ENCODE results near the gene PLCL2.

GRCh38 chr3:16944356-16944755, 59.6 kb downstream of the PLCL2 start:
- TF ChIP-seq, protein P1, sequence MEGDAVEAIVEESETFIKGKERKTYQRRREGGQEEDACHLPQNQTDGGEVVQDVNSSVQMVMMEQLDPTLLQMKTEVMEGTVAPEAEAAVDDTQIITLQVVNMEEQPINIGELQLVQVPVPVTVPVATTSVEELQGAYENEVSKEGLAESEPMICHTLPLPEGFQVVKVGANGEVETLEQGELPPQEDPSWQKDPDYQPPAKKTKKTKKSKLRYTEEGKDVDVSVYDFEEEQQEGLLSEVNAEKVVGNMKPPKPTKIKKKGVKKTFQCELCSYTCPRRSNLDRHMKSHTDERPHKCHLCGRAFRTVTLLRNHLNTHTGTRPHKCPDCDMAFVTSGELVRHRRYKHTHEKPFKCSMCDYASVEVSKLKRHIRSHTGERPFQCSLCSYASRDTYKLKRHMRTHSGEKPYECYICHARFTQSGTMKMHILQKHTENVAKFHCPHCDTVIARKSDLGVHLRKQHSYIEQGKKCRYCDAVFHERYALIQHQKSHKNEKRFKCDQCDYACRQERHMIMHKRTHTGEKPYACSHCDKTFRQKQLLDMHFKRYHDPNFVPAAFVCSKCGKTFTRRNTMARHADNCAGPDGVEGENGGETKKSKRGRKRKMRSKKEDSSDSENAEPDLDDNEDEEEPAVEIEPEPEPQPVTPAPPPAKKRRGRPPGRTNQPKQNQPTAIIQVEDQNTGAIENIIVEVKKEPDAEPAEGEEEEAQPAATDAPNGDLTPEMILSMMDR (conservative IDR thresholded peaks at IDR 0.05; ENCODE audit: low read depth in 2 of 2), result no peak
- no peak for TF ChIP-seq CREB1 (CRISPR knock-in tag; IDR thresholded peaks at IDR 0.05; ENCODE audit: low read depth)
- no peak for TF ChIP-seq EZH2phosphoT487 (IDR thresholded peaks at IDR 0.05; ENCODE audit: unreplicated experiment)
- TF ChIP-seq, protein P2, sequence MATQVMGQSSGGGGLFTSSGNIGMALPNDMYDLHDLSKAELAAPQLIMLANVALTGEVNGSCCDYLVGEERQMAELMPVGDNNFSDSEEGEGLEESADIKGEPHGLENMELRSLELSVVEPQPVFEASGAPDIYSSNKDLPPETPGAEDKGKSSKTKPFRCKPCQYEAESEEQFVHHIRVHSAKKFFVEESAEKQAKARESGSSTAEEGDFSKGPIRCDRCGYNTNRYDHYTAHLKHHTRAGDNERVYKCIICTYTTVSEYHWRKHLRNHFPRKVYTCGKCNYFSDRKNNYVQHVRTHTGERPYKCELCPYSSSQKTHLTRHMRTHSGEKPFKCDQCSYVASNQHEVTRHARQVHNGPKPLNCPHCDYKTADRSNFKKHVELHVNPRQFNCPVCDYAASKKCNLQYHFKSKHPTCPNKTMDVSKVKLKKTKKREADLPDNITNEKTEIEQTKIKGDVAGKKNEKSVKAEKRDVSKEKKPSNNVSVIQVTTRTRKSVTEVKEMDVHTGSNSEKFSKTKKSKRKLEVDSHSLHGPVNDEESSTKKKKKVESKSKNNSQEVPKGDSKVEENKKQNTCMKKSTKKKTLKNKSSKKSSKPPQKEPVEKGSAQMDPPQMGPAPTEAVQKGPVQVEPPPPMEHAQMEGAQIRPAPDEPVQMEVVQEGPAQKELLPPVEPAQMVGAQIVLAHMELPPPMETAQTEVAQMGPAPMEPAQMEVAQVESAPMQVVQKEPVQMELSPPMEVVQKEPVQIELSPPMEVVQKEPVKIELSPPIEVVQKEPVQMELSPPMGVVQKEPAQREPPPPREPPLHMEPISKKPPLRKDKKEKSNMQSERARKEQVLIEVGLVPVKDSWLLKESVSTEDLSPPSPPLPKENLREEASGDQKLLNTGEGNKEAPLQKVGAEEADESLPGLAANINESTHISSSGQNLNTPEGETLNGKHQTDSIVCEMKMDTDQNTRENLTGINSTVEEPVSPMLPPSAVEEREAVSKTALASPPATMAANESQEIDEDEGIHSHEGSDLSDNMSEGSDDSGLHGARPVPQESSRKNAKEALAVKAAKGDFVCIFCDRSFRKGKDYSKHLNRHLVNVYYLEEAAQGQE (IDR thresholded peaks at IDR 0.05; ENCODE audit: unreplicated experiment), result no peak
- TF ChIP-seq POLR2AphosphoS5 (IDR thresholded peaks at IDR 0.05; ENCODE audit: low read depth), result no peak
- TF ChIP-seq EZH2 (IDR thresholded peaks at IDR 0.05; ENCODE audit: low read depth, unreplicated experiment), result no peak
- TF ChIP-seq NANOG (IDR thresholded peaks at IDR 0.05; ENCODE audit: borderline replicate concordance), result no peak
- no peak for TF ChIP-seq JUNB (IDR thresholded peaks at IDR 0.05; ENCODE audit: unreplicated experiment)
- TF ChIP-seq, protein P3, sequence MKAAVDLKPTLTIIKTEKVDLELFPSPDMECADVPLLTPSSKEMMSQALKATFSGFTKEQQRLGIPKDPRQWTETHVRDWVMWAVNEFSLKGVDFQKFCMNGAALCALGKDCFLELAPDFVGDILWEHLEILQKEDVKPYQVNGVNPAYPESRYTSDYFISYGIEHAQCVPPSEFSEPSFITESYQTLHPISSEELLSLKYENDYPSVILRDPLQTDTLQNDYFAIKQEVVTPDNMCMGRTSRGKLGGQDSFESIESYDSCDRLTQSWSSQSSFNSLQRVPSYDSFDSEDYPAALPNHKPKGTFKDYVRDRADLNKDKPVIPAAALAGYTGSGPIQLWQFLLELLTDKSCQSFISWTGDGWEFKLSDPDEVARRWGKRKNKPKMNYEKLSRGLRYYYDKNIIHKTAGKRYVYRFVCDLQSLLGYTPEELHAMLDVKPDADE (IDR thresholded peaks at IDR 0.05), result no peak
- TF ChIP-seq ZNF331 (CRISPR knock-in tag; IDR thresholded peaks at IDR 0.05; ENCODE audit: low read depth), result no peak

Measured in GM23338 (cell line).